Neural progenitor cell (in vitro differentiated cells): ENCODE measurements around the gene SRSF1.

Experiments
- CTCF ChIP-seq: fragments of 200-600 bp; sonication (generic); IDR thresholded peaks from 2 replicates; pipeline ENCODE4 v1.5.1; 2017; ENCODE audit warnings: antibody characterized with exemption, mild to moderate bottlenecking
- EZH2phosphoT487 ChIP-seq: fragments of 200-600 bp; sonication (generic); IDR thresholded peaks from 2 replicates; pipeline ENCODE4 v1.6.1; 2017; ENCODE audit warnings: antibody characterized with exemption

GRCh38 chr17:58006560-58006923, 504 bp downstream of the SRSF1 start:
- TF ChIP-seq CTCF, result no peak
- no peak for TF ChIP-seq EZH2phosphoT487
